Adrenal gland (tissue), 12 donors: ENCODE measurements around the gene KCNMA1. TPM values are rescaled to one million over a fixed set of nuclear protein-coding genes. Genes with fewer than 3 reads are reported as not detected.

Experiments
- DNase-seq, 7 donors: peaks; one replicate each; pipeline ENCODE4 v3.0.0-alpha.2; 2019 to 2020
- H3K27ac ChIP-seq, 5 donors: fragments of 200-600 bp; sonication (generic) in 4 of 5; 1 replicate in 3 of 5; 2 replicates in 2 of 5; pipeline versions ENCODE4 v1.5.1 to v1.8.0; 2016 to 2020; ENCODE audit warnings: mild to moderate bottlenecking in 1 of 5
- H3K27me3 ChIP-seq: fragments of 200-600 bp; 2 replicates; pipeline ENCODE4 v1.8.0; 2021
- H3K36me3 ChIP-seq, 2 donors: fragments of 200-600 bp; replicated peaks in 1 of 2; 1 replicate in 1 of 2; 2 replicates in 1 of 2; pipeline versions ENCODE4 v1.5.1 to v1.8.0; 2018 to 2022
- H3K4me1 ChIP-seq, 2 donors: fragments of 200-600 bp; replicated peaks in 1 of 2; 1 replicate in 1 of 2; 2 replicates in 1 of 2; pipeline versions ENCODE4 v1.5.1 to v1.8.0; 2018 to 2021
- H3K4me3 ChIP-seq, 4 donors: fragments of 200-600 bp; sonication (generic) in 3 of 4; one replicate each; pipeline ENCODE4 v1.5.1; 2016 to 2018
- H3K9me3 ChIP-seq, 3 donors: fragments of 200-600 bp; sonication (generic) in 1 of 3; replicated peaks in 1 of 3; 1 replicate in 2 of 3; 2 replicates in 1 of 3; pipeline versions ENCODE4 v1.5.1 to v1.8.0; 2016 to 2021
- POLR2A ChIP-seq, 2 donors: fragments of 450-650 bp; IDR thresholded peaks; one replicate each; pipeline ENCODE4 v1.6.1; 2017; ENCODE audit warnings: antibody characterized with exemption in 2 of 2, mild to moderate bottlenecking in 2 of 2, moderate library complexity in 1 of 2
- WGBS, 4 donors: extraction: QIAGEN DNeasy Blood & Tissue Kit in 2 of 4; methylation state at CpG; one replicate each; pipeline versions ENCODE4 v1.1.5 to v1.1.7; 2013 to 2017; 5-methylcytosine and 5-hydroxymethylcytosine counted together
- intact Hi-C, 2 donors: fragments of 100-400 bp; cut with DNase I; formaldehyde crosslinking; loops; one replicate each; pipeline versions ENCODE4 v1.14.1 to v1.15.0; 2022 to 2023
- polyA plus RNA-seq, 3 donors: library from polyadenylated mRNA; stranded (reverse); fragments of 200-250 nt in 2 of 3; fragments of 350-450 nt in 1 of 3; fragmentation: Illumina TruSeq in 1 of 3; extraction: RNeasy Lipid Tissue Mini Kit (QIAGEN cat#74804) in 1 of 3; gene quantifications; one replicate each; pipeline ENCODE4 v1.2.3, GENCODE V29; 2013 to 2014
- total RNA-seq, 9 donors: library from RNA; depleted of rRNA in 4 of 9; stranded (reverse); fragments of >200 nt in 4 of 9; fragments of 120-200 nt in 1 of 9; fragmentation: NEBNext Ultra II Directional in 1 of 9; extraction: Animal tissue kit (Norgen Biotek cat#: 25700) in 1 of 9; gene quantifications; one replicate each; pipeline versions ENCODE4 v1.1.0 to v1.2.4, GENCODE V29; 2013 to 2023
- TF ChIP-seq, protein P1 (sequence below), 6 experiments: fragments of 450-650 bp in 4 of 6; fragments of 200-600 bp in 2 of 6; sonication (generic) in 1 of 6; IDR thresholded peaks; 1 replicate in 5 of 6; 2 replicates in 1 of 6; pipeline versions ENCODE4 v1.5.1 to v1.8.0; 2016 to 2021; ENCODE audit warnings: antibody characterized with exemption in 6 of 6, mild to moderate bottlenecking in 2 of 6, moderate library complexity in 1 of 6
- donor health status: healthy with polysubstance abuse.
- donor health status: Bipolar disorder and iron deficiency.
- donor health status: DM: yes; HTN: yes; CAD: no.
- donor health status: DM: no; HTN: no; CAD: no.
- donor health status: DM: no; HTN: no; CAD: no.
- donor health status: DM: yes; HTN: yes; CAD: no.

KCNMA1 gene
- total and polyA plus RNA-seq, 12 donors = 6.4 to 37.7 (median 13.4) TPM

DNA sequence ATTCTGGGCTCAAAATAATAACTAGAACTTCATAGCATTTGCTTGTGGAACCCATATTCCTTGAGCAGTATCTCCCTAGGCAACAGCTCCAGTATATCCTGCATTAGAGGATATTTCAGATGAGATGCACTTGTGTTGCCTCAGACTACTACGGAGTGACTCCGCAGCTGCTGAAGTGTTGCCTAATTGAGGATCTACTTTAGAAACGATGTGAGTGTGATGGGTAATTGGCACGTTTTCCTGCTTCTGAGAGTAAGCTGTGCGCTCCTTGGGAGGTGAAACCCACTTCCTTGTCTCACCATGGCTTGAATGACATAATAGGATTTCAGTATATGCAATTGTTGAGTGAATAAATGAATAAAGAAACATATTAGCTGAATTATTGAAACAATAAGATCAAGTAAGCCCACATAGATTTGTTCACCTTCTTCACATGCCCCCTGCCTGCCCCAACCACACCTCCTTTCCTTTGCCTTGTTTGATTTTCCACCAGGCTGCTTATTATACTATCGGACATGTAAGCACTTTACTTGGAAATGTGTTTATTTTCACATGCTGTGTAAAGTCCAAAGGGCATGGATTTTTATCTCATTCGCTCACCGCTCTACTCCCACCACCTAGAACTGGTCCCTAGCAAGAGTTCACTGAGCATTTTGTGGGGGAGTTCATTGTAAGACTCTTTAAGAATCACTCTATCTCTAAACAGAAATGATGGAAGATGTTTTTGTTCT is 303.8 kb downstream of the KCNMA1 start:
- H3K4me3 ChIP-seq = no peak overlapping the region
- no peak for DNase-seq
- no peaks in the 10 kb centered on the region for H3K27me3 ChIP-seq
- H3K4me1 ChIP-seq = no peaks in the 10 kb centered on the region
- TF ChIP-seq POLR2A (IDR thresholded peaks at IDR 0.05) = no peak
- TF ChIP-seq, protein P1, sequence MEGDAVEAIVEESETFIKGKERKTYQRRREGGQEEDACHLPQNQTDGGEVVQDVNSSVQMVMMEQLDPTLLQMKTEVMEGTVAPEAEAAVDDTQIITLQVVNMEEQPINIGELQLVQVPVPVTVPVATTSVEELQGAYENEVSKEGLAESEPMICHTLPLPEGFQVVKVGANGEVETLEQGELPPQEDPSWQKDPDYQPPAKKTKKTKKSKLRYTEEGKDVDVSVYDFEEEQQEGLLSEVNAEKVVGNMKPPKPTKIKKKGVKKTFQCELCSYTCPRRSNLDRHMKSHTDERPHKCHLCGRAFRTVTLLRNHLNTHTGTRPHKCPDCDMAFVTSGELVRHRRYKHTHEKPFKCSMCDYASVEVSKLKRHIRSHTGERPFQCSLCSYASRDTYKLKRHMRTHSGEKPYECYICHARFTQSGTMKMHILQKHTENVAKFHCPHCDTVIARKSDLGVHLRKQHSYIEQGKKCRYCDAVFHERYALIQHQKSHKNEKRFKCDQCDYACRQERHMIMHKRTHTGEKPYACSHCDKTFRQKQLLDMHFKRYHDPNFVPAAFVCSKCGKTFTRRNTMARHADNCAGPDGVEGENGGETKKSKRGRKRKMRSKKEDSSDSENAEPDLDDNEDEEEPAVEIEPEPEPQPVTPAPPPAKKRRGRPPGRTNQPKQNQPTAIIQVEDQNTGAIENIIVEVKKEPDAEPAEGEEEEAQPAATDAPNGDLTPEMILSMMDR (IDR thresholded peaks at IDR 0.05) = no peak
- H3K9me3 ChIP-seq = no peaks in the 10 kb centered on the region
- intact Hi-C loops = no loop called here
- H3K27ac ChIP-seq = no peak overlapping the region
- H3K36me3 ChIP-seq = no peaks in the 10 kb centered on the region
- 77 to 83% (median 78%) methylated on average over 8 of the region's 8 CpGs for WGBS, 4 donors

DNA sequence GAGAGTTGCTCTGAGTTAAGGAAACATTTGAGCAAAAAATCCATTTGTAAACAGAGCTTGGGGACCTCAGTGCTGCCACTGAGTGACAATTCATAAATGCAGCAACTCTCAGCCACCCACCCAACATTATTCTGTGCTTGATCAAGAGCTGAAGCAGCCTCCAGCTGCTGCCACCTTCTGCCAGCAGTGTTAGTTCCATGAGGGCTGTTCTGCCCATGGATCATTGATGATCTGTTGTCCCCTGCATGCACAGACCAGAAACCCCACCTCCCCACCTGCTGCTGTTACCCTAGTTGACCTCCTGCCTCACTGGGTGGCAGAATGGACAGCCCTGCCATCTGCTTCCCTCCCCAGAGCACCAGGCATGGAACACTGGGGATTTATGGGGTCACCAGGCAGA is 305.4 kb downstream of the KCNMA1 start:
- no peak for TF ChIP-seq POLR2A (IDR thresholded peaks at IDR 0.05)
- TF ChIP-seq, protein P1 (IDR thresholded peaks at IDR 0.05) = no peak
- H3K4me1 ChIP-seq = no peaks in the 10 kb centered on the region
- no peaks in the 10 kb centered on the region for H3K27me3 ChIP-seq
- no peaks in the 10 kb centered on the region for H3K9me3 ChIP-seq
- intact Hi-C loops = no loop called here
- DNase-seq = peak in 1 of 7 donors; percentile 57
- no peak overlapping the region for H3K4me3 ChIP-seq
- no peaks in the 10 kb centered on the region for H3K36me3 ChIP-seq
- H3K27ac ChIP-seq = no peak overlapping the region

DNA sequence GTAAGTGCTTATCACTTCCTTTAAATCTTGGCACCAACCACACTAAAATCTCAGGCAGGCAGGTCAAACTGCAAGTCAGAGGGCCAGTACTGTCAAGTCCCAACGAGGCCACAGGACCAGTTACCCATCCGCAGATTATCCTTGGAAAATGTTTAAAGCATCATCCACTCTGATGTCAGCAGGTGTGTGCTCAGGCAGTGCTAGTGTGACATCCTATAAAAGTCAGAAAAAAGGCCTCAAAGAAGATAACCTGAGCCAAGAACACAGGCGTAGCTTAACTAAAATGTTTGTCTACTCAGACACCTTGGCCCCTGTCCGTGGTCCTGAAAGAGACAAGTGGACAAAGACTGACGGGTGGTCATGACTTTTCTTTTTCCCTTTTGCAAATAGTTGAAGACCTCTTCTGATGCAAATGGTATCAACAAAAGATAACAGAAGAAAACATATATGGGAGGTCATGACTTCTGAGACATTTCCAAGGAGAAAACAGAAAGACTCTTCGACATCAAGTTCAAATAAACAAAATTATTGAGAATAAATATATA is 309.3 kb downstream of the KCNMA1 start:
- intact Hi-C loops = no loop called here
- DNase-seq = peak in 2 of 7 donors; percentile 17 to 24
- Histone ChIP-seq H3K27ac (no peak overlapping the region), H3K4me3 (no peak overlapping the region), H3K4me1 (no peaks in the 10 kb centered on the region), H3K36me3 (no peaks in the 10 kb centered on the region), H3K9me3 (no peaks in the 10 kb centered on the region), H3K27me3 (no peaks in the 10 kb centered on the region)
- TF ChIP-seq POLR2A (IDR thresholded peaks at IDR 0.05) = no peak
- TF ChIP-seq, protein P1 (IDR thresholded peaks at IDR 0.05) = no peak
- WGBS, 4 donors = 73 to 76% (median 75%) methylated on average over 6 of the region's 6 CpGs

DNA sequence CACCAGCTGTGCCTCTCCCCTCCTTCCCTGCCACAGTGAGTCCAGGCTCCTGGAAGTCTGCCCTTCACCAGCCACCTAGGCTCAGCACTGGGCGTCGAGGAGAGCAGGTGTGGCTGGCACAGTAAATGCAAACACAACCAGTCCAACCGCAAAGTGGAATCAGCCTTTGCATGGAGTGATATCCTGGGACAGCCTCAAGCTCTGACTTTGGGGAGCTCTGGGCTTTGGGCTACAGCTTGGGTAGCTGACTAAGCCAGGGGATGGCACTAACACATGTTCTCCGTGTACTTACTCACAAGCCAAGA is 312.4 kb downstream of the KCNMA1 start:
- intact Hi-C loops = no loop called here
- H3K4me3 ChIP-seq = no peak overlapping the region
- no peaks in the 10 kb centered on the region for H3K4me1 ChIP-seq
- no peak for DNase-seq
- 81 to 100% (median 85%) methylated on average over 1 to 4 of the region's 4 CpGs for whole genome bisulfite sequencing, 4 donors
- no peaks in the 10 kb centered on the region for H3K36me3 ChIP-seq
- H3K27me3 ChIP-seq = no peaks in the 10 kb centered on the region
- H3K9me3 ChIP-seq = no peaks in the 10 kb centered on the region
- H3K27ac ChIP-seq = no peak overlapping the region
- TF ChIP-seq POLR2A (IDR thresholded peaks at IDR 0.05) = no peak
- TF ChIP-seq, protein P1 (IDR thresholded peaks at IDR 0.05) = no peak
